ENCODE data around the gene ZNRF2. TPM values are rescaled to one million over a fixed set of nuclear protein-coding genes. Genes with fewer than 3 reads are reported as not detected.

ZNRF2 gene
- total and polyA plus RNA-seq, 12 donors, result 3.1 to 36.5 (median 16.2) TPM

- DNase-seq, result no peak
Observed at GRCh38 chr7:30354791-30355190, 70.4 kb downstream of the ZNRF2 start.

GRCh38 chr7:30359957-30360356 lies 75.6 kb downstream of the ZNRF2 start:
- 96 to 100% (median 98%) methylated on average over 1 of the region's 1 CpG for WGBS, 4 donors

More at GRCh38 chr7:30354791-30355190, 70.4 kb downstream of the ZNRF2 start:
- no peaks in the 10 kb centered on the region for H3K9me3 ChIP-seq (replicated peaks in 1 of 3)
- no peak overlapping the region for H3K27ac ChIP-seq
- no peak for TF ChIP-seq CTCF (IDR thresholded peaks at IDR 0.05)
- H3K4me3 ChIP-seq, result no peak overlapping the region
- H3K36me3 ChIP-seq (replicated peaks in 1 of 2), result no peaks in the 10 kb centered on the region
- no peaks in the 10 kb centered on the region for H3K27me3 ChIP-seq
- H3K4me1 ChIP-seq (replicated peaks in 1 of 2), result peaks cover 0 to 10% of the 10 kb centered on the region in 2 donors
- intact Hi-C loops (cut with DNase I), result no loop called here

GRCh38 chr7:30363778-30364563 lies 79.6 kb downstream of the ZNRF2 start:
- DNase-seq, result no peak
- Histone ChIP-seq H3K4me3 (no peak overlapping the region), H3K27ac (no peak overlapping the region), H3K27me3 (no peaks in the 10 kb centered on the region), H3K36me3 (replicated peaks in 1 of 2) (no peaks in the 10 kb centered on the region), H3K9me3 (replicated peaks in 1 of 3) (no peaks in the 10 kb centered on the region), H3K4me1 (replicated peaks in 1 of 2) (peaks cover 0 to 9% of the 10 kb centered on the region in 2 donors)
- 85 to 91% (median 86%) methylated on average over 3 of the region's 3 CpGs for WGBS, 4 donors
- intact Hi-C loops (cut with DNase I), result no loop called here
- TF ChIP-seq POLR2A (IDR thresholded peaks at IDR 0.05), result no peak
- TF ChIP-seq CTCF (IDR thresholded peaks at IDR 0.05), result no peak

More at GRCh38 chr7:30359957-30360356, 75.6 kb downstream of the ZNRF2 start:
- Histone ChIP-seq H3K4me1 (replicated peaks in 1 of 2) (peaks cover 0 to 5% of the 10 kb centered on the region in 2 donors), H3K27ac (no peak overlapping the region), H3K36me3 (replicated peaks in 1 of 2) (no peaks in the 10 kb centered on the region), H3K27me3 (no peaks in the 10 kb centered on the region), H3K9me3 (replicated peaks in 1 of 3) (no peaks in the 10 kb centered on the region), H3K4me3 (no peak overlapping the region)
- intact Hi-C loops (cut with DNase I), result no loop called here
- DNase-seq, result no peak
- TF ChIP-seq CTCF (IDR thresholded peaks at IDR 0.05) (no peak), POLR2A (IDR thresholded peaks at IDR 0.05) (no peak)

GRCh38 chr7:30364773-30365172 lies 80.4 kb downstream of the ZNRF2 start:
- intact Hi-C loops (cut with DNase I), result no loop called here
- no peak overlapping the region for H3K4me3 ChIP-seq
- no peak for DNase-seq
- TF ChIP-seq POLR2A (IDR thresholded peaks at IDR 0.05) (no peak), CTCF (IDR thresholded peaks at IDR 0.05) (no peak)
- H3K4me1 ChIP-seq (replicated peaks in 1 of 2), result peaks cover 0 to 9% of the 10 kb centered on the region in 2 donors
- H3K9me3 ChIP-seq (replicated peaks in 1 of 3), result no peaks in the 10 kb centered on the region
- H3K27ac ChIP-seq, result no peak overlapping the region
- WGBS, 4 donors, result 80 to 100% (median 92%) methylated on average over 1 of the region's 1 CpG
- no peaks in the 10 kb centered on the region for H3K27me3 ChIP-seq
- no peaks in the 10 kb centered on the region for H3K36me3 ChIP-seq (replicated peaks in 1 of 2)

Measured in adrenal gland (tissue), 12 donors.